SK-N-MC (cell line): Measurements from ENCODE around the gene ZNF710.
A peak's percentile ranks its signal among the peaks of the same experiment; 100 is the strongest.
"Not testable (repeated sequence)": the region's sequence is repeated elsewhere in the genome, so short reads cannot be mapped to it uniquely, and the experiment has no call there.

Source experiments
- DNase-seq: peaks from one replicate; pipeline ENCODE4 v3.0.0-alpha.2; 2011; ENCODE audit warnings: low read depth, low spot score
- H3K27ac ChIP-seq: fragments of 200-600 bp; sonication (generic); 2 replicates; pipeline ENCODE4 v1.5.1; 2016; ENCODE audit warnings: mixed run types
- H3K36me3 ChIP-seq: fragments of 200-600 bp; sonication (generic); 2 replicates; pipeline ENCODE4 v1.6.1; 2017; ENCODE audit warnings: antibody characterized with exemption, low read length, mixed read lengths; ENCODE audit not compliant: insufficient read depth
- H3K4me3 ChIP-seq: fragments of 200-600 bp; sonication (generic); 2 replicates; pipeline ENCODE4 v1.5.1; 2016
- H3K9ac ChIP-seq: fragments of 200-600 bp; sonication (generic); 2 replicates; pipeline ENCODE4 v1.8.0; 2017; ENCODE audit warnings: mixed run types, mixed read lengths; ENCODE audit not compliant: insufficient read length
- H3K9me3 ChIP-seq: fragments of 200-600 bp; sonication (generic); 2 replicates; pipeline ENCODE4 v1.6.1; 2017; ENCODE audit warnings: low read depth, mild to moderate bottlenecking, antibody characterized with exemption, low read length, moderate library complexity, mixed read lengths
- EZH2 ChIP-seq: fragments of 200-600 bp; sonication (generic); IDR thresholded peaks from one replicate; pipeline ENCODE4 v1.6.1; 2017; ENCODE audit warnings: antibody characterized with exemption
- FOXP2 ChIP-seq: optimal IDR thresholded peaks from 2 replicates; pipeline ENCODE3; 2011; ENCODE audit warnings: mild to moderate bottlenecking, moderate library complexity; ENCODE audit not compliant: insufficient read depth; ENCODE audit errors: extremely low read length, control extremely low read depth
- POLR2AphosphoS5 ChIP-seq: IDR thresholded peaks from 2 replicates; pipeline ENCODE4 v1.6.1; 2012; ENCODE audit warnings: mild to moderate bottlenecking, low read depth, low read length, borderline replicate concordance

ZNF710 gene

DNA sequence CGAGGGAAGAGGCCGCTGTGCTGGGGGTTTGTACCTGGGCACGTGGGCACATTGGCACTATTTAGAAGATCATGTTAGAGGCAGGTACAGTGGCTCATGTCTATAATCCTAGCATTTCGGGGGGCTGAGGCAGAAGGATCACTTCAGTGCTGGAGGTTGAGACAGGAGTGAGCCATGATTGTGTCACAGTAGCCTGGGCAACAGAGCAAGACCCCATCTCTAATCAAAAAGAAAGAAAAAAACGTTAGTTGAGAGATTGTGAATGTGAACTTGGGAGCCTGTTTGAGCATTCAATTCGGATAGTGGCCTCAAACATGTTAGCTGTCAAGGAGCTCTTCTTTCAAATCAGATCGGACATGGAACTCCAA lies 64.5 kb downstream of the ZNF710 start:
- 0 out of 2 replicates have a peak, but pooled peaks cover 6% of the 10 kb centered on the region for H3K36me3 ChIP-seq
- no peak overlapping the region for H3K27ac ChIP-seq
- no peaks in the 10 kb centered on the region for H3K9me3 ChIP-seq
- H3K9ac ChIP-seq = no peak overlapping the region
- TF ChIP-seq POLR2AphosphoS5 (no peak), FOXP2 (no peak), EZH2 (no peak)
- H3K4me3 ChIP-seq = no peak overlapping the region
- DNase-seq = no peak

DNA sequence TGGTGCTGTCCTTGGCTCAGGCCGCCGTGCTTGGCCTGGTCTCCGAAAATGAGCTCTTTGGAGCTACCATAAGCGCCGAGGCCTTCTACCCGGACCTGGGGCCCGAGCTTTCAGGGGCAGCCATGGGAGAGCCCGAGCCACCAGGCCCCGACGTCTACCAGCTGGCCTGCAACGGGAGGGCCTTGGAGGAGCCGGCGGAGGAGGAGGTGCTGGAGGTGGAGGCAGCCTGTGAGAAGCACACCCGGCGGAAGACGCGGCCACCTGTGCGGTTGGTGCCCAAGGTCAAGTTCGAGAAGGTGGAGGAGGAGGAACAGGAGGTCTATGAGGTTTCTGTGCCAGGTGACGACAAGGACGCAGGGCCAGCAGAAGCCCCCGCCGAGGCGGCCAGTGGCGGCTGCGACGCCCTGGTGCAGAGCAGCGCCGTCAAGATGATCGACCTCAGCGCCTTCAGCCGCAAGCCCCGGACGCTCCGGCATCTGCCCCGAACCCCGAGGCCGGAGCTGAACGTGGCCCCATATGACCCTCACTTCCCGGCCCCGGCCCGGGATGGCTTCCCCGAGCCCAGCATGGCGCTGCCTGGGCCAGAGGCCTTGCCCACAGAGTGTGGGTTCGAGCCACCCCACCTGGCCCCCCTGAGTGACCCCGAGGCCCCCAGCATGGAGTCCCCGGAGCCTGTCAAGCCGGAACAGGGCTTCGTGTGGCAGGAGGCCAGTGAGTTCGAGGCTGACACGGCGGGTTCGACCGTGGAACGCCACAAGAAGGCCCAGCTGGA lies 66.2 kb downstream of the ZNF710 start:
- no peak overlapping the region for H3K9ac ChIP-seq
- H3K9me3 ChIP-seq = no peaks in the 10 kb centered on the region
- no peak overlapping the region for H3K4me3 ChIP-seq
- TF ChIP-seq EZH2 = no peak
- no peak for TF ChIP-seq POLR2AphosphoS5
- no peak for TF ChIP-seq FOXP2
- H3K27ac ChIP-seq = no peak overlapping the region
- H3K36me3 ChIP-seq = 0 out of 2 replicates have a peak, but pooled peaks cover 6% of the 10 kb centered on the region
- DNase-seq = no peak

GRCh38 chr15:90067953-90068606 lies 67.0 kb downstream of the ZNF710 start:
- H3K36me3 ChIP-seq = 0 out of 2 replicates have a peak, but pooled peaks cover 9% of the 10 kb centered on the region

GRCh38 chr15:90070623-90071022 lies 69.5 kb downstream of the ZNF710 start:
- H3K36me3 ChIP-seq = peaks cover 11% of the 10 kb centered on the region; the same call in 1 of the 2 replicates
- H3K9ac ChIP-seq, H3K27ac ChIP-seq, DNase-seq, H3K4me3 ChIP-seq, H3K9me3 ChIP-seq: not testable (repeated sequence)

More at GRCh38 chr15:90067953-90068606, 67.0 kb downstream of the ZNF710 start:
- Histone ChIP-seq H3K9me3 (no peaks in the 10 kb centered on the region), H3K9ac (no peak overlapping the region), H3K4me3 (no peak overlapping the region), H3K27ac (no peak overlapping the region)
- DNase-seq = no peak
- TF ChIP-seq POLR2AphosphoS5 (no peak), EZH2 (no peak), FOXP2 (no peak)

GRCh38 chr15:90071220-90071807 lies 70.2 kb downstream of the ZNF710 start:
- Histone ChIP-seq H3K9me3 (no peaks in the 10 kb centered on the region), H3K4me3 (no peak overlapping the region), H3K27ac (0 out of 2 replicates have a peak overlapping the region, but pooled peaks have one; percentile 26), H3K36me3 (peaks cover 16% of the 10 kb centered on the region; the same call in 1 of the 2 replicates), H3K9ac (no peak overlapping the region)
- no peak for TF ChIP-seq POLR2AphosphoS5
- no peak for TF ChIP-seq EZH2
- TF ChIP-seq FOXP2 = no peak
- peak; percentile 72 for DNase-seq

DNA sequence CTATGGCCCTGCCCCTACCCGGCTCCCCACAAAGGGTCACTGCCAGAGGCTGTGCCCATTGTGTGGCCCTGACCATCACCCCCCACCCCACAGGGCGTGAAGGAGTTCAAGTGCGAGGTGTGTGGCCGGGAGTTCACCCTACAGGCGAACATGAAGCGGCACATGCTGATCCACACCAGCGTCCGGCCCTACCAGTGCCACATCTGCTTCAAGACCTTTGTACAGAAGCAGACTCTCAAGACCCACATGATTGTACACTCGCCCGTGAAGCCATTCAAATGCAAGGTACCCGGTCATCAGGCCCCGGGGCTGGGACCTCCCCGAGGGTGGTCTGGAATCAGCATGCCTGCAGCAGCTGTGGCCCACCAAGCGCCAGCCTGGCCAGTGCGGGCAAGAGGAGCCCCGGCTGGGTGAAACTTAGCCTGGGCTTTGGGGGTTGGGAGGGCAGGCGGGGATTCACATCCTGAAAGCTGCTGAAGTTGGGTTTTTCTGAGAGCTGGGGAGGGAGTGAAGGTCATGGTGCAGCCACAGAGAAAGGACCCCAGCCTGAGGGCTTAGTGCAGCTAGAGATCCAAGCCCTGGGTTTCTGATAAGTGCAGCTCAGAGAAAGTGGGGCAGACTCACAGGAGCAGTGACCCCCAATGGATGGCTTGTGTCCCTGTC lies 72.0 kb downstream of the ZNF710 start:
- no peak for TF ChIP-seq POLR2AphosphoS5
- H3K36me3 ChIP-seq = peaks cover 16% of the 10 kb centered on the region; the same call in 1 of the 2 replicates
- H3K4me3 ChIP-seq = no peak overlapping the region
- DNase-seq = no peak
- H3K27ac ChIP-seq = no peak overlapping the region
- H3K9ac ChIP-seq = no peak overlapping the region
- no peaks in the 10 kb centered on the region for H3K9me3 ChIP-seq

DNA sequence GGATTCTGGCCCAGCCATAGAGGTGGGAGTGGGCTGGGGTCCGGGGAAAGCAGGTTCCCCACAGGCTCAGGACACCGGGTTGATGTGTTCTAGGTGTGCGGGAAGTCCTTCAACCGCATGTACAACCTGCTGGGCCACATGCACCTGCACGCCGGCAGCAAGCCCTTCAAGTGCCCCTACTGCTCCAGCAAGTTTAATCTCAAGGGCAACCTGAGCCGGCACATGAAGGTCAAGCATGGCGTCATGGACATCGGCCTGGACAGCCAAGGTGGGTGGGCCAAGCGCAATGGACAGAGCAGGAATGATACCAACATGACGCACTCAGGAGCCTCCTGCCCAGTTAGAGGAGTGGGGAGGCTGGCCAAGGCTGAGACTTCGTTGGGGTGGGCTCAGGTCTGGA lies 72.9 kb downstream of the ZNF710 start:
- no peak overlapping the region for H3K9ac ChIP-seq
- H3K4me3 ChIP-seq = no peak overlapping the region
- TF ChIP-seq POLR2AphosphoS5 = no peak
- TF ChIP-seq FOXP2 = no peak
- TF ChIP-seq EZH2 = no peak
- peaks cover 16% of the 10 kb centered on the region; the same call in 1 of the 2 replicates for H3K36me3 ChIP-seq
- no peak for DNase-seq
- no peaks in the 10 kb centered on the region for H3K9me3 ChIP-seq
- no peak overlapping the region for H3K27ac ChIP-seq

GRCh38 chr15:90074916-90075315 lies 73.8 kb downstream of the ZNF710 start:
- no peak for DNase-seq
- Histone ChIP-seq H3K9ac (no peak overlapping the region), H3K36me3 (peaks cover 16% of the 10 kb centered on the region; the same call in 1 of the 2 replicates), H3K9me3 (no peaks in the 10 kb centered on the region), H3K27ac (0 out of 2 replicates have a peak overlapping the region, but pooled peaks have one; percentile 36), H3K4me3 (no peak overlapping the region)
- no peak for TF ChIP-seq POLR2AphosphoS5
- TF ChIP-seq EZH2 = no peak
